ENCODE data around the gene CD99.
"Not testable (repeated sequence)": the region's sequence is repeated elsewhere in the genome, so short reads cannot be mapped to it uniquely, and the experiment has no call there.

The CD99 gene

GRCh38 chrX:2732649-2733048 lies 41.6 kb downstream of the CD99 start:
- DNase-seq, result no peak

GRCh38 chrX:2733286-2733685 lies 42.2 kb downstream of the CD99 start:
- no peak for DNase-seq

GRCh38 chrX:2735270-2735669 lies 44.2 kb downstream of the CD99 start:
- DNase-seq, result no peak

GRCh38 chrX:2740672-2741071 lies 49.6 kb downstream of the CD99 start:
- DNase-seq, result no peak

GRCh38 chrX:2741386-2741785 lies 50.3 kb downstream of the CD99 start:
- DNase-seq, result no peak

GRCh38 chrX:2746250-2746649 lies 55.2 kb downstream of the CD99 start:
- DNase-seq, result not testable (repeated sequence)

- no peak for DNase-seq
Measured at GRCh38 chrX:2748171-2748814, 57.2 kb downstream of the CD99 start.

GRCh38 chrX:2748815-2749188 lies 57.7 kb downstream of the CD99 start:
- no peak for DNase-seq

GRCh38 chrX:2751291-2751690 lies 60.2 kb downstream of the CD99 start:
- no peak for DNase-seq

GRCh38 chrX:2751874-2752300 lies 60.8 kb downstream of the CD99 start, which contains the start of gene XG:
Gene XG (plus strand): TSS chrX:2752040. CDS start chrX:2752275, 235 bp downstream.
- not testable (repeated sequence) for DNase-seq

GRCh38 chrX:2752441-2752840 lies 61.3 kb downstream of the CD99 start:
- not testable (repeated sequence) for DNase-seq

GRCh38 chrX:2755163-2755715 lies 64.1 kb downstream of the CD99 start:
- DNase-seq, result not testable (repeated sequence)

- no peak for DNase-seq
Measured at GRCh38 chrX:2756548-2756947, 65.5 kb downstream of the CD99 start.

- no peak for DNase-seq
Measured at GRCh38 chrX:2761246-2761645, 70.2 kb downstream of the CD99 start.

GRCh38 chrX:2762671-2763070 lies 71.6 kb downstream of the CD99 start:
- DNase-seq, result not testable (repeated sequence)

- not testable (repeated sequence) for DNase-seq
Measured at GRCh38 chrX:2764766-2765548, 73.9 kb downstream of the CD99 start.

- DNase-seq, result no peak
Measured at GRCh38 chrX:2765549-2765830, 74.4 kb downstream of the CD99 start.

- no peak for DNase-seq
Measured at GRCh38 chrX:2766906-2767305, 75.8 kb downstream of the CD99 start.

GRCh38 chrX:2767631-2768455 lies 76.7 kb downstream of the CD99 start:
- no peak for DNase-seq

GRCh38 chrX:2769615-2770014 lies 78.5 kb downstream of the CD99 start:
- DNase-seq, result no peak

GRCh38 chrX:2773166-2774055 lies 82.3 kb downstream of the CD99 start:
- DNase-seq, result not testable (repeated sequence)

GRCh38 chrX:2774057-2774456 lies 83.0 kb downstream of the CD99 start:
- no peak for DNase-seq
